ENCODE data around the gene MAP7D3.
"Not testable (repeated sequence)": the region's sequence is repeated elsewhere in the genome, so short reads cannot be mapped to it uniquely, and the experiment has no call there.

MAP7D3 gene

GRCh38 chrX:136251041-136251991, at the start of gene MAP7D3:
Gene MAP7D3 (minus strand): TSS chrX:136251400. CDS start chrX:136251358, 42 bp downstream.
- DNase-seq: peak; percentile 71

- not testable (repeated sequence) for DNase-seq
Measured at GRCh38 chrX:136300721-136301120, 49.5 kb upstream of the MAP7D3 start, which contains the start of gene ADGRG4. Gene ADGRG4 (plus strand): TSS chrX:136300963. CDS start chrX:136308778, 7,815 bp downstream.

- DNase-seq: no peak
Measured at GRCh38 chrX:136295380-136295779, 44.2 kb upstream of the MAP7D3 start.

DNA sequence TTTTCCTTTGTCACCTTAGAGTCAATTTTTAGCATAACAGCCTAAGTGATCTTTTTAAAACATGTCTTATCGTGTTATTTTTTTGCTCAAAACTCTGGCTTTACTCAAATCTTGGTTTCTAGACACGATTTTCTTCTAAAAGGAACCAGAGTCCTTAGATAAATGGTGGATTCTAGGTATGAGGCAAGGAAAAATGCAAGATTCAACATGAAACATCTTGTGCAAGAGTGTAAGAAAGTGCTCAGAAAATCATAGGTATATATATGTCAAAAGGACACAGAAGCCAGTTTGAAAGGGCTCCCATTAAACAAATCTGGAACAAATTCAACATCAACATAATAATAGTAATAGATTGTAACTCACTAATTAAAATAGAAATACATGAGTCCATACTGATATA, 41.5 kb upstream of the MAP7D3 start:
- no peak for DNase-seq

DNA sequence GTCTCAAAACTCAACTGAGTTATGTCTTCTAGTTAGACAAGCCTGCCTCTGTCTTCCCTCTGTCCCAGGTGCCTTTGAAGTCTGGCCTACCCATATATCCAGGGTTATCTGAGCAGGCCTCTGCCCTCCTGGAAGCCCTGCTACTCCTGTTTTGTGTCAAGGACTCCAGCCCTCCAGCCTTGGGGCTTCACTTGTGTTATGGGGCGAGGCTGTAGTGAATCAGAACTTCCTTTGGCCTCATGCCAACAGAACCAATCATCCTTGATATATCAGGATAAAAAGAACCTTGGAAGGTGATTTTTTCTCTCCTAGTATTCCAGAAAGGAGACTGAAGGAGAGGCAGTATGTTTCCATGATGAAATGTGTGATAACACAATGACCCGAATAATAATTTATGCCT, 40.6 kb upstream of the MAP7D3 start:
- DNase-seq: no peak

- DNase-seq: not testable (repeated sequence)
Measured at GRCh38 chrX:136286375-136286774, 35.2 kb upstream of the MAP7D3 start.

DNA sequence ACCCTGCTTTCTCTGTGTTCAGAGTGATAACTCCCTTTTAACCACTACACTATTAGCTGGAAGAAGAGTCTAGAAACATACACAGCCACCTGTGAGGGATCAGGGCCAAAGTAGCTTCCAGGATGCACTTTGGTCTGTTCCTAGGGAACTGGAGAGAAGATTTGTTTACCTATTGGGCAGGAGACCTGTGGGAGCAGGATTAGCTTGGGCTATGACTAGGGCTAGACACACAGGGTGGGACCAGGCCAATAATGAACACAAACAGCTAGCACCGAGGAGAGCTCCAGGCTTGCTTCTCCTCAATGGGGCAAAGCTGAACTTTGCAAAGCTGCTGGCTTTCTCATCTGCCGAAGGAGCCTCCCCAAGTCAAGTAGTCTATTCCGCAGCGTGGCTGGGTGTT, 24.4 kb upstream of the MAP7D3 start:
- DNase-seq: no peak

DNA sequence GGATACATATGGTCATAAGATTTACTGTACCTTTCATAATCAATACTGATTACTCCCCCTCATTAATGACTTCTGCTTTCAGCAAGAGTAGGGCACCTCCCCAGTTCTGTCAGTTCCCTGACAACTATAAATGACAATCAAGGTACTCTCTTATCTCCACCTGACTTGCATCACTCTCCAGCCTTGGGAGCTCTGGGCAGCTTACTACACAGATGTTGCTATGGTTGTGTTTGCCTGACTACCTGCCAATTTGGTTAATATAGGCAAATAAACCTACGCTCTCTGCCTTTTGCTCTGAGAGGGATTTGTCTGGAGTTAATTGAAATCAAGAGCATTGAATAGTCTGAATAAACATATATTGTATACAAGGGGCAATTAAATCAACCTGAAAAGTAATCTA, 22.8 kb upstream of the MAP7D3 start:
- DNase-seq: no peak

GRCh38 chrX:136272325-136272724, 21.1 kb upstream of the MAP7D3 start:
- no peak for DNase-seq

- no peak for DNase-seq
Measured at GRCh38 chrX:136271300-136271699, 20.1 kb upstream of the MAP7D3 start.

DNA sequence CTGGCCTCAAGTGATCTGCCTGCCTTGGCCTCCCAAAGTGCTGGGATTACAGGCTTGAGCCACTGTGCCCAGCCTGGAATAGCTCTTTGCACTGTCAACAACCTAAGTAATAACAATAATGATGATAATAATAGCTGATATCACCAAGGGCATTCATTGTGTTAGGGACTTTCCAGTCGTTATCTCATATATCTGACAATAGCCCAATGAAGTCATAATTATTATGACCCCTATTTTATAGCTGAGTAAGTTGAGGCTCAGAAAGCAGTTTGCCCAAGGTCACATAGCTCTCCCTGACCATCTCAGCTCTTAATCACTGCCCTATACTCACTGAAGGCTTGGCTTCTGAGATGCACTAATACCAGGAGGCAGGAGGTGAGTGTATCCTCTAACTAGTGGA, 18.7 kb upstream of the MAP7D3 start:
- DNase-seq: no peak

GRCh38 chrX:136268051-136269048, 17.1 kb upstream of the MAP7D3 start:
- peak; percentile 43 for DNase-seq

GRCh38 chrX:136266828-136267227, 15.6 kb upstream of the MAP7D3 start:
- DNase-seq: no peak

DNA sequence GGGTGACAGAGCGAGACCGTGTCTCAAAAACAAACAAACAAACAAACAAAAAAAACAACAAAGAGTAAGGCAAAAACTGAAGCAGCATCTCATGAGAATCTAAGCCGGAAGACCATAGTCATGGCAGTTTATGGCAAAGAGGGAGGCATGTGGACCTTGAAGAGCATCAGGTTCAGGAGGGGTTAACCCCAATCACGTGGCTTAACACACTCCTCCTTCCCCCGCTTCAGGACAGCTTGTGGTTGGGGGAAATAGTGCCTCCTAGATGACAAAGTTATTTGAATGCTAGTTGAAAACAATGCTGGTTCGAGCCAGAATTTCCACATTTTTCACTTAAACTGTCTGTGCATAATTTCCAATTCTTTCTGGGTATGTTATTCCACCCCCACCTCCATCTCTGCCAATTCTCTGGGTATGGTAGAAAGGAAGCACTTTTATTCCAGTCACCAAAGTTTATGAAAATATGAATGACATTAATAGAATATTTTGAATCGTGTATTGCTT, 11.7 kb upstream of the MAP7D3 start:
- DNase-seq: no peak

GRCh38 chrX:136262243-136262642, 11.0 kb upstream of the MAP7D3 start:
- DNase-seq: no peak

GRCh38 chrX:136261321-136261720, 10.1 kb upstream of the MAP7D3 start:
- DNase-seq: no peak

DNA sequence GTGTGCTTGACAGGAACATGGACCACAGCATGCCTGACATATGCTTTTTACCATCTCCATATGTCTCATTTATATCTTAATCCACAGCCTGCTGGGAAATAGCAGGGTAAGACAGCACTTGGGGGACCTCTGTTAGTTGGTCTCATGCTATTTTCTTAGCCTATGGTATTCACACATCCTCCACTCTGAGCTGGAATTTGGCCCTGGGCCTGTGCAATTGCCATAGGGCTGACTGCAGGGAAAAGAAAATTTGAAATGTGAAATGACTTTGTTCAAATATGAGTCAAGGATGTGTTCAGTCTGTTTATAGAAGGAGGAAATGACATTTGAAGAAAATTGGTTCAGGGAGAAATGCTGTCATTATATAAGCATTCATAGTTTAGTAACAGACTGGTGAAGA, 9.6 kb upstream of the MAP7D3 start:
- DNase-seq: no peak

DNA sequence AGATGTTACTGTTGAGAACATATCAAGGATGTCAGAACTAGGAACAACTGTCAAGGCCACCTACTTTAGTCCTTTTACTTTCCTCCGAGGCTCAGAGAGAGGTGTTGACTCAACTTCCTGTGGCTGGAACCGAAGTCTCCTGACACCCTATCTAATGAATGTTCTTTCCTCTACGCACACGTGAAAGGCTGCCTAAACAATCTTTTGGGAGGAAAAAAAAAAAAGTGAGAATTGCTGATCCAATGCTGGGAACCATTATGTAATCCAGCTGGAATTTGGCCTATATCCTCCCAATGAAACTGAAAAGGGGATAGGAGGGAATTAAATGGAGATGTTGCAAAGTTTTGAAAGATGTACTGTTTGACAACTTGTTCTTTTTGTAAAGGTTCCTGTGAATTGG, 8.3 kb upstream of the MAP7D3 start:
- peak; percentile 2 for DNase-seq

- DNase-seq: no peak
Measured at GRCh38 chrX:136258951-136259350, 7.8 kb upstream of the MAP7D3 start.

GRCh38 chrX:136256026-136256425, 4.8 kb upstream of the MAP7D3 start:
- no peak for DNase-seq

DNA sequence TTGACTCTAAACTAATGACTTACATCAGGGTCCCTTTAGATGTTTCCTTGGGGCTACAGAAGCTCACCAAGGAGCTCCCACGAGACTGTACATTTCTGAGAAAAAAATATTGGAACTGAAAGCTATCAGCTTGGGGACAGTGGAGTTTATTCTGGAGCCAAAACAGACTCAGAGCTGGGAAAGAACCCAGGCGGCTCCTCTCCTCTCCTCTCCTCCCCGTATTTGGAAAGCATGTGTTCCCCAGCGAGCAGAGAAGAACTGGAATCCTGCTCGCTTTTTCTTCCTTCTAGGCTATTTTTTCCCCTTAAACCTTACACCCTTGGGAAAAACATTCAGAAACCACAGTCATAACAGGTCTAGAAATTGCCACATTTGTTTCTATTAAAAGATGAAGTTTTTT, 4.3 kb upstream of the MAP7D3 start:
- DNase-seq: no peak

DNA sequence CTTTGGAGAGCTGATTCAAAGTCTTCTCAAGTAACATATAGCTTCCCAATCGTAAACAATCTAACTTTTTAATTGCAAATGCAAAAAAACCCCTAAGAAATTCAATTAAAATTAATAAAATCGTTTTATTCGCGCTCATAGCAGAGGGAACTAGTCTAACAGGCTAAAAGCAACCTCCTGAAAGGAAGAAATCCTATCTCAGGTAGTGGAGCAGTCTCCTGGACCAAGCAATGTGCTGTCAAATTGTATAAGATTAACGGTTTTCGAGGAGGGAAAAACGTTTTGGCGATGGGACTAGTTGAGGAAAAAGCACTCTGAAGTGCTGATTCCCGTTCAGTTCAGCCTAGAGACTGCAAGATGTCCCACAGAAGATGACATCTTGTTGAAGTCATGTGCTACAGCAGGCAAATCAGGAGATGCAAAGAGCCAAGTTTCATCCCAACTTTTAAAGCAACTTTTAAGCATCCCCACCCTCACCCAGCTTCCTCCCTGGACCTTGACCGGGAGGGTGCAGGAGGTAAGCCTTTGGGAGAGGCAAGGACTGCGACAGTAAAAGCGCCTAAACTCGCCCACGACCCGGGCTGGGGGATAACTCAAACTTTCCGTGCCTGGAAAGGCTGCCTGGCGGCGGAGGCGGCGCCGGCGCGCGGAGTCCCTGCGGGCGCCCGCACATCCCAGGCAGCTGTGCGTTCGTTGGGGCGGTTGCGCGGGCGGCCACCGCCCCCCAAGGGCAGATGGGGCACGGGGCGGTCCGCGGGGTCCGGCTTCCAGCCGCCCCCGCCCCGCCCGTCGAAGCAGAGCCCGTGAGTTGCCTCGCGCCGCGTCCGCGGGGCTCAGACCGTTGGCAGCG, 784 bp downstream of the MAP7D3 start:
- peak; percentile 56 for DNase-seq
